Natural killer cell (primary cell): ENCODE measurements around the gene CD200R1L. TPM values are rescaled to one million over a fixed set of nuclear protein-coding genes. Genes with fewer than 3 reads are reported as not detected.

Experiments used
- ATAC-seq, 3 donors: fragments of 150-1000 bp in 2 of 3; fragments of 200-7000 bp in 1 of 3; cut with Tn5 transposase; 1 replicate in 1 of 3; 2 replicates in 2 of 3; pipeline ENCODE4 v1.10.0; 2021; ENCODE audit warnings: mild to moderate bottlenecking in 2 of 3, moderate library complexity in 2 of 3
- DNase-seq, 2 donors: peaks; one replicate each; pipeline versions ENCODE4 v3.0.0 to v3.0.0-alpha.2; 2013 to 2021; ENCODE audit warnings: mixed read lengths in 1 of 2
- H3K27ac ChIP-seq: one replicate; pipeline ENCODE4 v1.5.1; 2013; ENCODE audit warnings: mild to moderate bottlenecking, low read length
- H3K27me3 ChIP-seq: one replicate; pipeline ENCODE4 v1.6.1; 2013; ENCODE audit warnings: low read length; ENCODE audit not compliant: control insufficient read depth, insufficient read depth
- H3K36me3 ChIP-seq: one replicate; pipeline ENCODE4 v1.6.1; 2013; ENCODE audit warnings: low read length; ENCODE audit not compliant: control insufficient read depth, insufficient read depth
- H3K4me1 ChIP-seq: one replicate; pipeline ENCODE4 v1.6.1; 2013; ENCODE audit warnings: low read length; ENCODE audit not compliant: control insufficient read depth, insufficient read depth
- H3K4me3 ChIP-seq: one replicate; pipeline ENCODE4 v1.5.1; 2013; ENCODE audit warnings: low read length
- H3K9me3 ChIP-seq: one replicate; pipeline ENCODE4 v1.6.1; 2013; ENCODE audit warnings: low read length; ENCODE audit not compliant: control insufficient read depth, insufficient read depth
- H3K27ac Mint-ChIP-seq, 2 donors: one replicate each; pipeline ENCODE4 v1.8.0; 2022; ENCODE audit warnings: mild to moderate bottlenecking in 2 of 2, mixed read lengths in 2 of 2, moderate library complexity in 1 of 2
- H3K27me3 Mint-ChIP-seq, 2 donors: one replicate each; pipeline ENCODE4 v1.8.0; 2022; ENCODE audit warnings: low read depth in 2 of 2, mixed read lengths in 2 of 2
- H3K36me3 Mint-ChIP-seq: one replicate; pipeline ENCODE4 v1.8.0; 2022; ENCODE audit warnings: mixed read lengths
- H3K4me1 Mint-ChIP-seq, 2 donors: one replicate each; pipeline ENCODE4 v1.8.0; 2022; ENCODE audit warnings: mixed read lengths in 2 of 2
- H3K4me3 Mint-ChIP-seq: one replicate; pipeline ENCODE4 v1.8.0; 2022; ENCODE audit warnings: mild to moderate bottlenecking, moderate library complexity, mixed read lengths
- H3K9me3 Mint-ChIP-seq, 2 donors: one replicate each; pipeline ENCODE4 v1.8.0; 2022; ENCODE audit warnings: mixed read lengths in 2 of 2
- CTCF ChIP-seq: fragments of 200-600 bp; IDR thresholded peaks from one replicate; pipeline ENCODE4 v1.8.0; 2022; ENCODE audit warnings: antibody characterized with exemption
- WGBS: methylation state at CpG from one replicate; pipeline ENCODE4 v1.1.7; 2013; ENCODE audit warnings: missing lambda C conversion rate; ENCODE audit not compliant: insufficient coverage; 5-methylcytosine and 5-hydroxymethylcytosine counted together
- intact Hi-C: fragments of 100-400 bp; cut with micrococcal nuclease; formaldehyde crosslinking; loops from one replicate; pipeline ENCODE4 v1.14.2; 2022
- total RNA-seq, 4 donors: library from RNA; stranded (reverse); fragments of 120-200 nt in 1 of 4; gene quantifications; one replicate each; pipeline versions ENCODE4 v1.2.3 to v1.2.4, GENCODE V29; 2013 to 2022

The CD200R1L gene
- total RNA-seq, 3 donors from 2014 or later (not counting 1 experiment from before 2014, with no cell fraction given), result 1.3 TPM; not detected in 2

- H3K4me3 Mint-ChIP-seq, result no peak overlapping the region
- no peaks in the 10 kb centered on the region for H3K4me1 Mint-ChIP-seq
- WGBS, result 96% methylated on average over 1 of the region's 1 CpG
- Histone ChIP-seq H3K36me3 (no peaks in the 10 kb centered on the region), H3K27me3 (no peaks in the 10 kb centered on the region), H3K4me1 (no peaks in the 10 kb centered on the region), H3K4me3 (no peak overlapping the region), H3K27ac (no peak overlapping the region), H3K9me3 (no peaks in the 10 kb centered on the region)
- DNase-seq (no peak), ATAC-seq (no peak)
- no peak for TF ChIP-seq CTCF
- H3K27me3 Mint-ChIP-seq, result peaks cover 0 to 8% of the 10 kb centered on the region in 2 donors
- H3K9me3 Mint-ChIP-seq, result no peaks in the 10 kb centered on the region
- no peak overlapping the region for H3K27ac Mint-ChIP-seq
- H3K36me3 Mint-ChIP-seq, result no peaks in the 10 kb centered on the region
- intact Hi-C loops, result no loop called here
These were observed 65.1 kb downstream of the CD200R1L start for GRCh38 chr3:112781599-112781998.

GRCh38 chr3:112779558-112780480 is 66.8 kb downstream of the CD200R1L start:
- H3K4me1 ChIP-seq, result peaks cover 16% of the 10 kb centered on the region

GRCh38 chr3:112779011-112779410 is 67.7 kb downstream of the CD200R1L start:
- intact Hi-C loops, result no loop called here
- no peaks in the 10 kb centered on the region for H3K9me3 ChIP-seq
- no peak for ATAC-seq

More at GRCh38 chr3:112779558-112780480, 66.8 kb downstream of the CD200R1L start:
- no peaks in the 10 kb centered on the region for H3K36me3 ChIP-seq
- intact Hi-C loops, result no loop called here
- H3K4me3 ChIP-seq, result no peak overlapping the region
- H3K4me3 Mint-ChIP-seq, result no peak overlapping the region
- no peak overlapping the region for H3K27ac ChIP-seq
- no peak overlapping the region for H3K27ac Mint-ChIP-seq
- H3K36me3 Mint-ChIP-seq, result no peaks in the 10 kb centered on the region
- H3K9me3 ChIP-seq, result no peaks in the 10 kb centered on the region
- H3K27me3 Mint-ChIP-seq, result peaks cover 0 to 8% of the 10 kb centered on the region in 2 donors
- DNase-seq, result no peak
- H3K9me3 Mint-ChIP-seq, result no peaks in the 10 kb centered on the region
- H3K4me1 Mint-ChIP-seq, result peaks cover 4 to 10% of the 10 kb centered on the region in 2 donors
- no peaks in the 10 kb centered on the region for H3K27me3 ChIP-seq
- WGBS, result 100% methylated on average over 1 of the region's 3 CpGs
- TF ChIP-seq CTCF, result no peak
- ATAC-seq, result no peak

More at GRCh38 chr3:112779011-112779410, 67.7 kb downstream of the CD200R1L start:
- Histone ChIP-seq H3K36me3 (no peaks in the 10 kb centered on the region), H3K27ac (no peak overlapping the region), H3K27me3 (no peaks in the 10 kb centered on the region), H3K4me3 (no peak overlapping the region), H3K4me1 (peaks cover 23% of the 10 kb centered on the region)
- peaks cover 12 to 18% of the 10 kb centered on the region in 2 donors for H3K4me1 Mint-ChIP-seq
- H3K4me3 Mint-ChIP-seq, result no peak overlapping the region
- no peak for DNase-seq
- H3K27me3 Mint-ChIP-seq, result peaks cover 0 to 8% of the 10 kb centered on the region in 2 donors
- H3K27ac Mint-ChIP-seq, result no peak overlapping the region
- TF ChIP-seq CTCF, result no peak
- no peaks in the 10 kb centered on the region for H3K36me3 Mint-ChIP-seq
- no peaks in the 10 kb centered on the region for H3K9me3 Mint-ChIP-seq
